SU-DHL-6 (cell line): ENCODE measurements around the gene RASA3.

ENCODE experiments used
- H2AFZ ChIP-seq: fragments of 200-600 bp; sonication (generic); 2 replicates; pipeline ENCODE4 v1.6.1; 2014; ENCODE audit warnings: low read depth, mild to moderate bottlenecking, moderate library complexity, mixed read lengths, antibody characterized with exemption, low read length; ENCODE audit not compliant: severe bottlenecking
- H3F3A ChIP-seq: fragments of 200-600 bp; shearing (Covaris generic); 2 replicates; pipeline ENCODE4 v1.6.0; 2016; ENCODE audit warnings: antibody characterized with exemption, mild to moderate bottlenecking; ENCODE audit not compliant: insufficient read depth
- H3K27ac ChIP-seq: fragments of 200-600 bp; sonication (generic); 2 replicates; pipeline ENCODE4 v1.5.1; 2016; ENCODE audit warnings: low read depth, mild to moderate bottlenecking, low read length, moderate library complexity, mixed read lengths
- H3K27me3 ChIP-seq: fragments of 200-600 bp; sonication (generic), shearing (Covaris generic); 2 replicates; pipeline ENCODE4 v1.6.0; 2014; ENCODE audit warnings: mild to moderate bottlenecking, low read length
- H3K36me3 ChIP-seq: fragments of 200-600 bp; sonication (generic); 2 replicates; pipeline ENCODE4 v1.6.1; 2014; ENCODE audit warnings: mild to moderate bottlenecking, low read length, mixed read lengths
- H3K4me2 ChIP-seq: fragments of 300-600, 200-600 bp; shearing (Covaris generic), sonication (generic); 2 replicates; pipeline ENCODE4 v1.6.0; 2014; ENCODE audit warnings: low read length, low read depth, mild to moderate bottlenecking; ENCODE audit not compliant: poor library complexity, severe bottlenecking
- H3K4me3 ChIP-seq: fragments of 200-600 bp; sonication (generic); 2 replicates; pipeline ENCODE4 v1.5.1; 2014; ENCODE audit warnings: antibody characterized with exemption, low read length, mild to moderate bottlenecking, mixed read lengths; ENCODE audit not compliant: insufficient read depth, poor library complexity, severe bottlenecking
- H3K79me2 ChIP-seq: fragments of 200-600 bp; sonication (generic); 2 replicates; pipeline ENCODE4 v1.6.1; 2014; ENCODE audit warnings: mild to moderate bottlenecking, low read length, moderate library complexity; ENCODE audit not compliant: insufficient read depth
- H3K9ac ChIP-seq: fragments of 200-600 bp; sonication (generic); 2 replicates; pipeline ENCODE4 v1.7.0; 2014; ENCODE audit warnings: mild to moderate bottlenecking, low read length
- H3K9me2 ChIP-seq: fragments of 200-600 bp; sonication (generic); replicated peaks from 2 replicates; pipeline ENCODE4 v1.6.1; 2014; ENCODE audit warnings: low read length; ENCODE audit not compliant: insufficient read depth
- H3K9me3 ChIP-seq: fragments of 200-600 bp; sonication (generic); 2 replicates; pipeline ENCODE4 v1.6.1; 2014; ENCODE audit warnings: low read length, mixed read lengths; ENCODE audit not compliant: insufficient read depth
- H4K20me1 ChIP-seq: fragments of 200-600 bp; sonication (generic); 2 replicates; pipeline ENCODE4 v1.6.1; 2014; ENCODE audit warnings: low read depth, mild to moderate bottlenecking, antibody characterized with exemption, low read length, moderate library complexity, mixed read lengths
- EZH2phosphoT487 ChIP-seq: fragments of 200-600 bp; sonication (generic), shearing (Covaris generic); conservative IDR thresholded peaks from 2 replicates; pipeline ENCODE4 v1.6.1; 2018; ENCODE audit warnings: mild to moderate bottlenecking, antibody characterized with exemption, low read length, moderate library complexity, mixed read lengths
- TF ChIP-seq, protein P1 (sequence below): fragments of 200-600 bp; sonication (generic); IDR thresholded peaks from one replicate; pipeline ENCODE4 v1.5.1; 2017; ENCODE audit warnings: antibody characterized with exemption, mild to moderate bottlenecking, low read length, moderate library complexity; ENCODE audit not compliant: insufficient read depth, poor library complexity, severe bottlenecking

Gene RASA3

DNA sequence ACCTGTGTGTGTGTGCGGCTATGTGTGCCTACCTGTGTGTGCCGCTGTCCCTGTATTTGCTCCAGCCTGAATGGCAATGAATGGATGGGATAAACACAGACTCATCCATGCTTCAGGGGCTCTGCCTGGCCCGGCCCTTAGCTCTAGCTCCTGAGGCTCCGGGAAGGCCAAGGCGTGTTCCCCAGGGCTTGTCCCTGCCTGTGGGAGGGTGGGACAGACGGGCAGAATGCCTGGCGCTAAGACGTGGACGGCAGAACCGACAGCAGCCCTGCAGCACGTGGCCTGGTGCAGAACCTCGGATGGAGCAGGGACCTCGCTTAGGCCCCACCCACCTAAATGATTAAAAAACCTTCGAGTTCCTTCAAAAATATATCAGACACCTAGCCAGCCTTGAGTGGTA, 100.8 kb downstream of the RASA3 start:
- Histone ChIP-seq H2AFZ (no peak overlapping the region), H3K9ac (no peak overlapping the region), H3K27me3 (no peaks in the 10 kb centered on the region), H3K36me3 (no peaks in the 10 kb centered on the region), H3K9me2 (no peaks in the 10 kb centered on the region), H3K27ac (no peak overlapping the region), H3K9me3 (peaks cover 9% of the 10 kb centered on the region; the same call in 1 of the 2 replicates), H3F3A (peaks cover 9% of the 10 kb centered on the region), H3K79me2 (no peaks in the 10 kb centered on the region), H4K20me1 (no peaks in the 10 kb centered on the region), H3K4me2 (no peak overlapping the region), H3K4me3 (no peak overlapping the region)
- TF ChIP-seq, protein P1, sequence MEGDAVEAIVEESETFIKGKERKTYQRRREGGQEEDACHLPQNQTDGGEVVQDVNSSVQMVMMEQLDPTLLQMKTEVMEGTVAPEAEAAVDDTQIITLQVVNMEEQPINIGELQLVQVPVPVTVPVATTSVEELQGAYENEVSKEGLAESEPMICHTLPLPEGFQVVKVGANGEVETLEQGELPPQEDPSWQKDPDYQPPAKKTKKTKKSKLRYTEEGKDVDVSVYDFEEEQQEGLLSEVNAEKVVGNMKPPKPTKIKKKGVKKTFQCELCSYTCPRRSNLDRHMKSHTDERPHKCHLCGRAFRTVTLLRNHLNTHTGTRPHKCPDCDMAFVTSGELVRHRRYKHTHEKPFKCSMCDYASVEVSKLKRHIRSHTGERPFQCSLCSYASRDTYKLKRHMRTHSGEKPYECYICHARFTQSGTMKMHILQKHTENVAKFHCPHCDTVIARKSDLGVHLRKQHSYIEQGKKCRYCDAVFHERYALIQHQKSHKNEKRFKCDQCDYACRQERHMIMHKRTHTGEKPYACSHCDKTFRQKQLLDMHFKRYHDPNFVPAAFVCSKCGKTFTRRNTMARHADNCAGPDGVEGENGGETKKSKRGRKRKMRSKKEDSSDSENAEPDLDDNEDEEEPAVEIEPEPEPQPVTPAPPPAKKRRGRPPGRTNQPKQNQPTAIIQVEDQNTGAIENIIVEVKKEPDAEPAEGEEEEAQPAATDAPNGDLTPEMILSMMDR: no peak
- TF ChIP-seq EZH2phosphoT487: no peak

- Histone ChIP-seq H3K4me2 (no peak overlapping the region), H4K20me1 (no peaks in the 10 kb centered on the region), H3K36me3 (no peaks in the 10 kb centered on the region)
These were observed 101.5 kb downstream of the RASA3 start for GRCh38 chr13:114030666-114031610.

DNA sequence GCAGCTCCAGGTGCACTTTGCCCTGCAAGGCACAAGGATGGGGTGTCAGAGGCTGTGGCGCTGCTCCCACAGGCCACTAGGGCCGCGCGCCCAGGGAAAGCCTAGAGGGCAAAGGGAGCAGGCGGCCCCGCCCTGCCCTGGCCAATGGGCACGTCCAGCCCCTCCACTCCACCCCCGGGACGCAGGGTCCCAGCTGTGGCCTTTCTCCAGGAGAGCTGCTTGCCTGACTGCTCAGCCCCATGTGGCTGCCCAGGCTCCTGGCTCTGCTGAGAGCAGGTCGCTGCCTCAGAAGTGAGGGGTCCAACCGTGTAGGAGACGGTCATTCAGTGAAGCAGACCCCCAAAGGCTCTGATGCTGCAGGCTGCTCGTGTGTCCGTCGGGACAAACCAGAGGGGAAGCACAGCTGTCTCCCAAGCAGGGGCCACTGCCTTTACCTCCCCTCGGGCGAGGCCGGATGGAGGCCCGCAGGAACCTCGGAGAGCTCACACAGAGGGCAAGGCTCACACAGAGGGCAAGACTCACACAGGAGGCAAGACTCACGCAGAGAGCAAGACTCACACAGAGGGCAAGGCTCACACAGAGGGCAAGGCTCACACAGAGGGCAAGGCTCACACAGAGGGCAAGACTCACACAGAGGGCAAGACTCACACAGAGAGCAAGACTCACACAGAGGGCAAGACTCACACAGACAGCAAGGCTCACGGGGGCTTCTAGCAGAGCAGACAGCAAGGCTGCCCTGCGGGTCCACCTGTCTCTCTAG, 102.4 kb downstream of the RASA3 start:
- Histone ChIP-seq H3K79me2 (no peaks in the 10 kb centered on the region), H3K4me3 (no peak overlapping the region), H3K9me2 (no peaks in the 10 kb centered on the region), H3F3A (peaks cover 19% of the 10 kb centered on the region), H3K36me3 (no peaks in the 10 kb centered on the region), H3K4me2 (no peak overlapping the region), H3K27ac (no peak overlapping the region), H4K20me1 (no peaks in the 10 kb centered on the region), H3K9me3 (peaks cover 9% of the 10 kb centered on the region; the same call in 1 of the 2 replicates), H3K9ac (no peak overlapping the region), H3K27me3 (no peaks in the 10 kb centered on the region), H2AFZ (no peak overlapping the region)
- TF ChIP-seq, protein P1: no peak
- no peak for TF ChIP-seq EZH2phosphoT487

More at GRCh38 chr13:114030666-114031610, 101.5 kb downstream of the RASA3 start:
- H3K27ac ChIP-seq: no peak overlapping the region
- H3K9me2 ChIP-seq: no peaks in the 10 kb centered on the region
- H3K9me3 ChIP-seq: peaks cover 9% of the 10 kb centered on the region; the same call in 1 of the 2 replicates
- no peak overlapping the region for H2AFZ ChIP-seq
- no peaks in the 10 kb centered on the region for H3K27me3 ChIP-seq
- H3K79me2 ChIP-seq: no peaks in the 10 kb centered on the region
- no peak overlapping the region for H3K9ac ChIP-seq
- TF ChIP-seq, protein P1: no peak
- no peak for TF ChIP-seq EZH2phosphoT487
- peaks cover 10% of the 10 kb centered on the region for H3F3A ChIP-seq
- no peak overlapping the region for H3K4me3 ChIP-seq
